HG03558 (cell line): ENCODE data around the gene AMD1.

ENCODE experiments used
- ATAC-seq: cut with Tn5 transposase; IDR thresholded peaks from one replicate; pipeline ENCODE4 v1.9.1; 2021; ENCODE audit warnings: moderate number of reproducible peaks; ENCODE audit not compliant: unreplicated experiment; ENCODE audit errors: extremely low read depth

Gene AMD1

GRCh38 chr6:110933912-110934311 is 59.3 kb downstream of the AMD1 start:
- ATAC-seq = no peak

DNA sequence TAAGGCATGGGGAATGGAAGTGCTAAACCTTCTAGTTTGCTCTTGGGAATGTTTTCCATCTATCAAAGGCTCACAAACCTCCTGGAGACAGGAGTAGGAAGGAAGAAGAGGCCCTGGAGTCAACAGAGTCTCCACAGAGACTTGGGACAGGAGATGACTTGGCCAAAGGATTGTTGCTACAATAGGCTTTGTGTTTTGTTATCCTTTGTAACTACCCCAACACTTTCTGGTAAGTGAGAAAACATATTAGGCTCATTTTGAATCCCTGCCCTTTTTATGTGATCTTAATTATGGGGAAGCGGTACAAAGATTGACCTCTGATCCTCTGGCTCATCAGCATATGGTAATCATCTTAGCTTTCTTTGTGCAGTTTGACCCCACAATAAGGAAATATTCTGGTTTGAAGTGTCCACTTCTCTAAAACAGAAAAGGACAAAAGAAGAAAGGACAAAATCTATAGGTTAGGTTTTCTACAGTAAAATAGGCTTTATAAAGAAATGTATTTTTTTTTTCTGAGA is 59.9 kb downstream of the AMD1 start:
- no peak for ATAC-seq

- ATAC-seq = no peak
These were observed 60.6 kb downstream of the AMD1 start for GRCh38 chr6:110935171-110935570.

DNA sequence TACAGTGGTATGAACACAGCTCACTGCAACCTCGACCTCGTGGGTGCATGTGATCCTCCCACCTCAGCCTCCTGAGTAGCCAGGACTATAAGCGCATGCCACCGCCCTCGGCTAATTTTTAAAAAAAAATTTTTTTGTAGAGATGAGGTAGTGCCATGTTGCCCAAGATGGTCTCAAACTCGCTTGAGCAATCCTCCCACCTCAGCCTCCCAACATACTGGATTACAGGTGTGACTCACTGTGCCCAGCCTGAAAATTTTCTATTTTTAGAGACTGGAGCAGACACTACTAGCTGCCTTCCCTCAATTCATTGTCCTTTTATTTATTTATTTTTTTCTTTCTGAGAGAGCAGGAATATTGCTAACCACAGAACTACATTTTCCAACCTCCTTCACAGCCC is 63.6 kb downstream of the AMD1 start:
- no peak for ATAC-seq

DNA sequence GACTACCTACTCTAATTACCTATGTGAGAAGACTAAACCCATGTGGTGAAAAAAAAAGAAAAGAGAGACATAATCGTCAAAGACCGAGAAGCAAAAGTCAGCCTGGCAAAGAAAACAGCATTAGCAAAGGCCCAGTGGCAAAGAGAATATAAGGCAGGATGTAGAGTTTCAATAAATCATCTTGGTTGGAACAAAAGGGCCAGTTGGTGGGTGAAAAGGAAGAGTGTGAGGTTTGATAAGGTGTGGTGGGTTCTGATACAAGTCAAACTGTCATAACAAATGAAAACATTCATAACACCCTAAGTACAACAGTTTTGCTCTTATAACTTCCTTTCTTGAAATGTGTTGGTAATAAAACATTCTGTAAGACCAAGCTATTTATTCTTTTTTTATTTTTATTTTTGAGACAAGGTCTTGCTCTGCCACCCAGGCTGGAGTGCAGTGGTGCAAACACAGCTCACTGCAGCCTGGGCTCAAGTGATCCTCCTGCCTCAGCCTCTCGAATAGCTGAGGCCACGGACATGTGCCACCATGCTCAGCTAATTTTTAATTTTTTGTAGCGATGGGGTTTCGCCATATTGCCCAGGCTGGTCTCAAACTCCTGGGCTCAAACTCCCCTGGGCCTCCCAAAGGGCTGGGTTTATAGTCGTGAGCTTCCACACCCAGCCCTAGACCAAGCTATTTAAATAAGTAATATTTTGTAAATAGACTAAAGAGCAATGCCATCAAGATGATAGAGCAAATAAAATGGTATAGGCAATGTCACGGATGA is 65.0 kb downstream of the AMD1 start:
- no peak for ATAC-seq

DNA sequence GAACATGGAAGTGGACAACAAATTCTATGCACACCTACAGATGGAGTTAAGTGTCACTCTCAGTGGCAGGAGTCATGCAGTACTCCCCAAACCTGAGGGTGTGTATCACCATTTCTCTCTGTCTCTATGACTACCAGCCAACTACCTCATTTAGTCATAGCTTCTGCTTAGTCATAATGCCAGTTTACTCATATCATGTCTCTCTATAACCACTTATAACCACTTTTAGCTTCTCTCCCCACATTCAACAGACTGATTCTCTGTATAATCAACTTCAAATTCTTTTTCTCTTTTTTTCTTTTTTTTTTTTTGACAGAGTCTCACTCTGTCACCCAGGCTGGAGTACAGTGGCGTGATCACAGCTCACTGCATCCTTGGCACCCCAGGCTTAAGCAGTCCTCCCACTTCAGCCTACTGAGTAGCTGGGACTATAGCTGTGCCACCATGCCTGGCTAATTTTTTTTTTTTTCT is 70.1 kb downstream of the AMD1 start:
- peak; percentile 98 for ATAC-seq
